B cell (primary cell): ENCODE results near the gene DIP2A. TPM values are rescaled to one million over a fixed set of nuclear protein-coding genes. Genes with fewer than 3 reads are reported as not detected.

Source experiments
- ATAC-seq: fragments of 200-7000 bp; cut with Tn5 transposase; one replicate; pipeline ENCODE4 v1.10.0; 2021; ENCODE audit warnings: low read depth, mild to moderate bottlenecking, moderate number of reproducible peaks, moderate library complexity
- CTCF ChIA-PET: fragments of 350-600 bp; sonication (Branson Sonifier 250); formaldehyde crosslinking; loops from one replicate; lab custom pipeline; 2021; ENCODE audit warnings: antibody characterized with exemption, inconsistent platforms; lab: Charles Lee
- POLR2A ChIA-PET: fragments of 350-600 bp; sonication (Branson Sonifier 250); formaldehyde crosslinking; loops from one replicate; lab custom pipeline; 2021; ENCODE audit warnings: antibody characterized with exemption; lab: Charles Lee
- DNase-seq: peaks from one replicate; pipeline ENCODE4 v3.0.0; 2013
- H2AFZ ChIP-seq: 2 replicates; pipeline ENCODE4 v1.6.1; 2012; ENCODE audit warnings: mild to moderate bottlenecking, low read depth, low read length; ENCODE audit not compliant: insufficient read depth, poor library complexity, severe bottlenecking
- H3K27ac ChIP-seq, 2 donors: 1 replicate in 1 of 2; 2 replicates in 1 of 2; pipeline ENCODE4 v1.5.1; 2012 to 2013; ENCODE audit warnings: low read length in 2 of 2, mild to moderate bottlenecking in 2 of 2, moderate library complexity in 1 of 2
- H3K27me3 ChIP-seq, 4 experiments: fragments of 200-600 bp in 1 of 4; sonication (generic) in 1 of 4; replicated peaks in 1 of 4; 1 replicate in 2 of 4; 2 replicates in 2 of 4; pipeline versions ENCODE4 v1.6.1 to v1.7.0; 2013 to 2016; ENCODE audit warnings: low read length in 3 of 4, mild to moderate bottlenecking in 2 of 4, mixed read lengths in 1 of 4, moderate library complexity in 1 of 4; ENCODE audit not compliant: insufficient read depth in 4 of 4, control insufficient read depth in 3 of 4; ENCODE audit errors: control extremely low read depth in 1 of 4
- H3K36me3 ChIP-seq, 2 experiments: replicated peaks in 1 of 2; 1 replicate in 1 of 2; 2 replicates in 1 of 2; pipeline versions ENCODE4 v1.6.1 to v1.7.1; 2013; ENCODE audit warnings: low read length in 1 of 2; ENCODE audit not compliant: insufficient read depth in 2 of 2, control insufficient read depth in 1 of 2; ENCODE audit errors: control extremely low read depth in 1 of 2, extremely low read depth in 1 of 2
- H3K4me1 ChIP-seq, 2 donors: fragments of 200-600 bp in 1 of 2; sonication (generic) in 1 of 2; 1 replicate in 1 of 2; 2 replicates in 1 of 2; pipeline versions ENCODE4 v1.5.1 to v1.6.1; 2013 to 2017; ENCODE audit warnings: low read length in 2 of 2; ENCODE audit not compliant: control insufficient read depth in 2 of 2, insufficient read depth in 2 of 2
- H3K4me2 ChIP-seq: replicated peaks from 2 replicates; pipeline ENCODE3; 2012; ENCODE audit warnings: mild to moderate bottlenecking, low read depth, low read length; ENCODE audit not compliant: poor library complexity, severe bottlenecking
- H3K4me3 ChIP-seq, 5 experiments: fragments of 200-600 bp in 1 of 5; sonication (generic) in 1 of 5; 1 replicate in 3 of 5; 2 replicates in 2 of 5; pipeline versions ENCODE4 v1.5.1 to v1.7.0; 2011 to 2016; ENCODE audit warnings: low read length in 4 of 5, mild to moderate bottlenecking in 4 of 5, low read depth in 2 of 5, control low read depth in 1 of 5, moderate library complexity in 1 of 5; ENCODE audit not compliant: insufficient read depth in 1 of 5; ENCODE audit errors: control extremely low read depth in 1 of 5, extremely low read depth in 1 of 5
- H3K79me2 ChIP-seq: fragments of 200-600 bp; sonication (generic); one replicate; pipeline ENCODE4 v1.6.0; 2016; ENCODE audit warnings: low read length; ENCODE audit not compliant: control insufficient read depth, insufficient read depth
- H3K9ac ChIP-seq: fragments of 200-600 bp; sonication (generic); 2 replicates; pipeline ENCODE4 v1.6.1; 2017; ENCODE audit warnings: mild to moderate bottlenecking, low read length, moderate library complexity
- H3K9me3 ChIP-seq, 3 donors: one replicate each; pipeline versions ENCODE4 v1.6.1 to v1.7.1; 2013; ENCODE audit warnings: low read length in 2 of 3; ENCODE audit not compliant: control insufficient read depth in 2 of 3, insufficient read depth in 1 of 3; ENCODE audit errors: control extremely low read depth in 1 of 3
- H4K20me1 ChIP-seq: 2 replicates; pipeline ENCODE4 v1.6.0; 2012; ENCODE audit warnings: mild to moderate bottlenecking, low read length; ENCODE audit not compliant: insufficient read depth, control insufficient read depth, poor library complexity, severe bottlenecking
- H3K27ac Mint-ChIP-seq: one replicate; pipeline ENCODE4 v1.8.0; 2021; ENCODE audit warnings: mixed read lengths
- H3K27me3 Mint-ChIP-seq: one replicate; pipeline ENCODE4 v1.8.0; 2021; ENCODE audit warnings: mixed read lengths
- H3K4me1 Mint-ChIP-seq: one replicate; pipeline ENCODE4 v1.8.0; 2021; ENCODE audit warnings: mixed read lengths
- H3K4me3 Mint-ChIP-seq: one replicate; pipeline ENCODE4 v1.8.0; 2021; ENCODE audit warnings: mixed read lengths
- H3K9me3 Mint-ChIP-seq: one replicate; pipeline ENCODE4 v1.8.0; 2022; ENCODE audit warnings: mixed read lengths; ENCODE audit not compliant: insufficient read depth
- EZH2 ChIP-seq: IDR thresholded peaks from 2 replicates; pipeline ENCODE4 v1.6.1; 2012; ENCODE audit warnings: borderline replicate concordance, low read depth, mild to moderate bottlenecking, moderate library complexity, low read length; ENCODE audit not compliant: insufficient read depth, poor library complexity, severe bottlenecking
- WGBS: methylation state at CpG from one replicate; pipeline ENCODE4 v1.1.5; 2013; ENCODE audit warnings: missing lambda C conversion rate; ENCODE audit not compliant: insufficient coverage; 5-methylcytosine and 5-hydroxymethylcytosine counted together
- intact Hi-C: fragments of 100-400 bp; cut with micrococcal nuclease; formaldehyde crosslinking; loops from one replicate; pipeline ENCODE4 v1.10.0; 2022
- polyA plus RNA-seq: library from polyadenylated mRNA; depleted of rRNA; stranded (reverse); fragments of >200 nt; gene quantifications from 2 replicates; pipeline ENCODE4 v1.2.3, GENCODE V29; 2012
- total RNA-seq, 2 donors: library from RNA; stranded (reverse); fragments of 120-200 nt in 1 of 2; gene quantifications; 1 replicate in 1 of 2; 2 replicates in 1 of 2; pipeline versions ENCODE4 v1.2.3 to v1.2.4, GENCODE V29; 2013 to 2022
- TF ChIP-seq, protein P1 (sequence below): fragments of 200-600 bp; IDR thresholded peaks from one replicate; pipeline ENCODE4 v1.8.0; 2022; ENCODE audit warnings: antibody characterized with exemption, mild to moderate bottlenecking

DIP2A gene
- total and polyA plus RNA-seq, 2 donors (not counting 1 experiment from before 2014, with no cell fraction given) = 40.4 to 59.0 TPM

DNA sequence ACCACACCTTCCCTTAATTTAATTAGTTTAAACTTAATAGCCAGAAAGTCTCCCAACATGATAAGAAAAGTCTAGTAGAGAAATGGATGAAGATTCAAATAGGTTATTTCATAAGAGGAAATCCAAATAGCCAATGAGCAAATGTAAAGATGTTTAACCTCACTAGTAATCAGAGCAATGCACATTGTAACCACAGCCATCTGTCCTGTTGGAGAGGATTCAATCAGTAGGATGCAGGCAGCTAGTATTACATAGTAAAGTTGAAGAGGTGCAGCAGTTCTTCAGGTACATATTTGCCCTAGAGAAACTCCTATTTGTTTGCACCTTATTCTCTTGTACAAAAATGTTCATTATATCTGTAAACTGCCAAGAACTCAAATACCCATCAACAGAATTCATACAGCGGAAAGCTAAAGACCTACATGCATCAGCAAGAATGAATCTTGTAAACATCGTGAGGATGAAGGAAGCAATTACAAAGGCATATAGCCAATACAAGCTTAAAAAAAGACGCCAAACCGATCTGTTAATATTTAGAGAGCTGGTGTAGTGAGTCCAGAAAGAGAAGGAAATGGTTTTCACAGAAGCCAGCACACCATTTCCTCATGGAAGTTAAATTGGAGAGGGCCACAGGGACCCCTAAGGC, 27.9 kb downstream of the DIP2A start:
- Histone ChIP-seq H3K4me1 (no peaks in the 10 kb centered on the region), H3K27ac (no peak overlapping the region), H3K79me2 (peaks cover 9% of the 10 kb centered on the region), H3K27me3 (no peaks in the 10 kb centered on the region), H3K9ac (no peak overlapping the region), H3K36me3 (peaks cover 1 to 27% of the 10 kb centered on the region in 2 experiments), H2AFZ (no peak overlapping the region), H3K4me2 (no peak overlapping the region), H4K20me1 (no peaks in the 10 kb centered on the region), H3K9me3 (no peaks in the 10 kb centered on the region), H3K4me3 (no peak overlapping the region)
- ATAC-seq (no peak), DNase-seq (no peak)
- Mint-ChIP-seq H3K4me1 (no peaks in the 10 kb centered on the region), H3K4me3 (no peak overlapping the region), H3K27me3 (no peaks in the 10 kb centered on the region), H3K9me3 (no peaks in the 10 kb centered on the region), H3K27ac (no peak overlapping the region)
- no CpG with 5 or more reads among the region's 4 CpGs for WGBS
- TF ChIP-seq EZH2 = no peak
- TF ChIP-seq, protein P1, sequence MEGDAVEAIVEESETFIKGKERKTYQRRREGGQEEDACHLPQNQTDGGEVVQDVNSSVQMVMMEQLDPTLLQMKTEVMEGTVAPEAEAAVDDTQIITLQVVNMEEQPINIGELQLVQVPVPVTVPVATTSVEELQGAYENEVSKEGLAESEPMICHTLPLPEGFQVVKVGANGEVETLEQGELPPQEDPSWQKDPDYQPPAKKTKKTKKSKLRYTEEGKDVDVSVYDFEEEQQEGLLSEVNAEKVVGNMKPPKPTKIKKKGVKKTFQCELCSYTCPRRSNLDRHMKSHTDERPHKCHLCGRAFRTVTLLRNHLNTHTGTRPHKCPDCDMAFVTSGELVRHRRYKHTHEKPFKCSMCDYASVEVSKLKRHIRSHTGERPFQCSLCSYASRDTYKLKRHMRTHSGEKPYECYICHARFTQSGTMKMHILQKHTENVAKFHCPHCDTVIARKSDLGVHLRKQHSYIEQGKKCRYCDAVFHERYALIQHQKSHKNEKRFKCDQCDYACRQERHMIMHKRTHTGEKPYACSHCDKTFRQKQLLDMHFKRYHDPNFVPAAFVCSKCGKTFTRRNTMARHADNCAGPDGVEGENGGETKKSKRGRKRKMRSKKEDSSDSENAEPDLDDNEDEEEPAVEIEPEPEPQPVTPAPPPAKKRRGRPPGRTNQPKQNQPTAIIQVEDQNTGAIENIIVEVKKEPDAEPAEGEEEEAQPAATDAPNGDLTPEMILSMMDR = no peak
- ChIA-PET POLR2A (no interaction called here), CTCF (no interaction called here)
- intact Hi-C loops = no loop called here

GRCh38 chr21:46489162-46489663, 30.5 kb downstream of the DIP2A start:
- Mint-ChIP-seq H3K27me3 (no peaks in the 10 kb centered on the region), H3K4me1 (no peaks in the 10 kb centered on the region), H3K4me3 (no peak overlapping the region), H3K9me3 (no peaks in the 10 kb centered on the region), H3K27ac (no peak overlapping the region)
- Histone ChIP-seq H3K27ac (no peak overlapping the region), H3K27me3 (no peaks in the 10 kb centered on the region), H4K20me1 (no peaks in the 10 kb centered on the region), H3K36me3 (peaks cover 1 to 40% of the 10 kb centered on the region in 2 experiments), H3K9ac (no peak overlapping the region), H3K4me2 (no peak overlapping the region), H2AFZ (no peak overlapping the region), H3K4me3 (no peak overlapping the region), H3K79me2 (no peaks in the 10 kb centered on the region), H3K4me1 (no peaks in the 10 kb centered on the region), H3K9me3 (peaks cover 0 to 6% (median 0%) of the 10 kb centered on the region in 3 donors)
- no peak for DNase-seq
- CTCF ChIA-PET = no interaction called here
- POLR2A ChIA-PET = no interaction called here
- no peak for ATAC-seq
- intact Hi-C loops = no loop called here
- no peak for TF ChIP-seq EZH2
- TF ChIP-seq, protein P1 = no peak
- 98% methylated on average over 5 of the region's 6 CpGs for WGBS
